Natural killer cell (primary cell): ENCODE results near the gene OXLD1. TPM values are rescaled to one million over a fixed set of nuclear protein-coding genes. Genes with fewer than 3 reads are reported as not detected.

ENCODE experiments used
- ATAC-seq, 3 donors: fragments of 150-1000 bp in 2 of 3; fragments of 200-7000 bp in 1 of 3; cut with Tn5 transposase; 1 replicate in 1 of 3; 2 replicates in 2 of 3; pipeline ENCODE4 v1.10.0; 2021; ENCODE audit warnings: mild to moderate bottlenecking in 2 of 3, moderate library complexity in 2 of 3
- DNase-seq, 2 donors: peaks; one replicate each; pipeline versions ENCODE4 v3.0.0 to v3.0.0-alpha.2; 2013 to 2021; ENCODE audit warnings: mixed read lengths in 1 of 2
- H3K27ac ChIP-seq: one replicate; pipeline ENCODE4 v1.5.1; 2013; ENCODE audit warnings: mild to moderate bottlenecking, low read length
- H3K27me3 ChIP-seq: one replicate; pipeline ENCODE4 v1.6.1; 2013; ENCODE audit warnings: low read length; ENCODE audit not compliant: control insufficient read depth, insufficient read depth
- H3K36me3 ChIP-seq: one replicate; pipeline ENCODE4 v1.6.1; 2013; ENCODE audit warnings: low read length; ENCODE audit not compliant: control insufficient read depth, insufficient read depth
- H3K4me1 ChIP-seq: one replicate; pipeline ENCODE4 v1.6.1; 2013; ENCODE audit warnings: low read length; ENCODE audit not compliant: control insufficient read depth, insufficient read depth
- H3K4me3 ChIP-seq: one replicate; pipeline ENCODE4 v1.5.1; 2013; ENCODE audit warnings: low read length
- H3K9me3 ChIP-seq: one replicate; pipeline ENCODE4 v1.6.1; 2013; ENCODE audit warnings: low read length; ENCODE audit not compliant: control insufficient read depth, insufficient read depth
- H3K27ac Mint-ChIP-seq, 2 donors: one replicate each; pipeline ENCODE4 v1.8.0; 2022; ENCODE audit warnings: mild to moderate bottlenecking in 2 of 2, mixed read lengths in 2 of 2, moderate library complexity in 1 of 2
- H3K27me3 Mint-ChIP-seq, 2 donors: one replicate each; pipeline ENCODE4 v1.8.0; 2022; ENCODE audit warnings: low read depth in 2 of 2, mixed read lengths in 2 of 2
- H3K36me3 Mint-ChIP-seq: one replicate; pipeline ENCODE4 v1.8.0; 2022; ENCODE audit warnings: mixed read lengths
- H3K4me1 Mint-ChIP-seq, 2 donors: one replicate each; pipeline ENCODE4 v1.8.0; 2022; ENCODE audit warnings: mixed read lengths in 2 of 2
- H3K4me3 Mint-ChIP-seq: one replicate; pipeline ENCODE4 v1.8.0; 2022; ENCODE audit warnings: mild to moderate bottlenecking, moderate library complexity, mixed read lengths
- H3K9me3 Mint-ChIP-seq, 2 donors: one replicate each; pipeline ENCODE4 v1.8.0; 2022; ENCODE audit warnings: mixed read lengths in 2 of 2
- WGBS: methylation state at CpG from one replicate; pipeline ENCODE4 v1.1.7; 2013; ENCODE audit warnings: missing lambda C conversion rate; ENCODE audit not compliant: insufficient coverage; 5-methylcytosine and 5-hydroxymethylcytosine counted together
- intact Hi-C: fragments of 100-400 bp; cut with micrococcal nuclease; formaldehyde crosslinking; loops from one replicate; pipeline ENCODE4 v1.14.2; 2022
- total RNA-seq, 4 donors: library from RNA; stranded (reverse); fragments of 120-200 nt in 1 of 4; gene quantifications; one replicate each; pipeline versions ENCODE4 v1.2.3 to v1.2.4, GENCODE V29; 2013 to 2022
- TF ChIP-seq, protein P1 (sequence below): fragments of 200-600 bp; IDR thresholded peaks from one replicate; pipeline ENCODE4 v1.8.0; 2022; ENCODE audit warnings: antibody characterized with exemption

The OXLD1 gene
- total RNA-seq, 3 donors from 2014 or later (not counting 1 experiment from before 2014, with no cell fraction given) = 29.9 to 35.0 (median 32.4) TPM

DNA sequence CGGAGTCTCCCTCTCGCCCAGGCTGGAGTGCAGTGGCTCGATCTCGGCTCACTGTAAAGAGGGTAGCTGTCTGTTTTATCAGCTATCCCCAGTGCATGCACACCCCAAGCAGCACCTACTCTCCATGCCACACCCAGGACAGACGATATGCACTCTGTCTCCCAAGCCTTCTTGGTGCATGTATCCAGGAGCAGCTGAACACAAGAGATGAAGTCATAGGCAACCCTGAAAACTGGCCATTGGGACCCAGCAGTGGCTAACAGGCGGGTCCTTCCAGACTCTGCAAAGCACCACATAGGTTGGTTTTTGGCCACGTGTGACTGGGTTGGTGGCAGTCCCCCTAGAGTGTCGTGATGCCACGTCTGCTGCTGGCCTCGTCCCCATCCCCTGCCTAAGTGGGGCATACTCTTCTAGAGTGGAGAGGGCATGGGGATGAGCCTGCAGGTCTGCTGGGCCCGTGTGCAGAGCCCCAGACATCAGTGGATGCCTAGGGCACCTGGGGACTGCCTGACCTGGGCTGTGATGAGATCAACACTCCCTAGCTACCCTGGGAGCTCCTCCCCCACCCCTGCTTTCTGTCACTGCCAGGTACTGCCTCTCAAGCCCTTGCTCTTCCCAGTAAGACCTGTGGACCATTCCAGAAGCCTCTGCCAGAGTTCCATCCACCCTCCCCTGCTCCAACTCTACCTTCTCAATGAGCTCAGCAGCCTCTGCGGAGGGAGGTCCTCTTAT, 19.4 kb downstream of the OXLD1 start:
- H3K27ac ChIP-seq = no peak overlapping the region
- peaks cover 0 to 6% of the 10 kb centered on the region in 2 donors for H3K27me3 Mint-ChIP-seq
- no peak for ATAC-seq
- H3K4me1 ChIP-seq = no peaks in the 10 kb centered on the region
- no peak overlapping the region for H3K4me3 Mint-ChIP-seq
- peaks cover 5 to 9% of the 10 kb centered on the region in 2 donors for H3K4me1 Mint-ChIP-seq
- H3K27ac Mint-ChIP-seq = no peak overlapping the region
- H3K4me3 ChIP-seq = no peak overlapping the region
- no peaks in the 10 kb centered on the region for H3K36me3 ChIP-seq
- peaks cover 3% of the 10 kb centered on the region for H3K27me3 ChIP-seq
- TF ChIP-seq, protein P1, sequence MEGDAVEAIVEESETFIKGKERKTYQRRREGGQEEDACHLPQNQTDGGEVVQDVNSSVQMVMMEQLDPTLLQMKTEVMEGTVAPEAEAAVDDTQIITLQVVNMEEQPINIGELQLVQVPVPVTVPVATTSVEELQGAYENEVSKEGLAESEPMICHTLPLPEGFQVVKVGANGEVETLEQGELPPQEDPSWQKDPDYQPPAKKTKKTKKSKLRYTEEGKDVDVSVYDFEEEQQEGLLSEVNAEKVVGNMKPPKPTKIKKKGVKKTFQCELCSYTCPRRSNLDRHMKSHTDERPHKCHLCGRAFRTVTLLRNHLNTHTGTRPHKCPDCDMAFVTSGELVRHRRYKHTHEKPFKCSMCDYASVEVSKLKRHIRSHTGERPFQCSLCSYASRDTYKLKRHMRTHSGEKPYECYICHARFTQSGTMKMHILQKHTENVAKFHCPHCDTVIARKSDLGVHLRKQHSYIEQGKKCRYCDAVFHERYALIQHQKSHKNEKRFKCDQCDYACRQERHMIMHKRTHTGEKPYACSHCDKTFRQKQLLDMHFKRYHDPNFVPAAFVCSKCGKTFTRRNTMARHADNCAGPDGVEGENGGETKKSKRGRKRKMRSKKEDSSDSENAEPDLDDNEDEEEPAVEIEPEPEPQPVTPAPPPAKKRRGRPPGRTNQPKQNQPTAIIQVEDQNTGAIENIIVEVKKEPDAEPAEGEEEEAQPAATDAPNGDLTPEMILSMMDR = no peak
- no peaks in the 10 kb centered on the region for H3K9me3 Mint-ChIP-seq
- intact Hi-C loops = no loop called here
- no peak for DNase-seq
- H3K36me3 Mint-ChIP-seq = no peaks in the 10 kb centered on the region
- WGBS = 75% methylated on average over 12 of the region's 12 CpGs
- peaks cover 3% of the 10 kb centered on the region for H3K9me3 ChIP-seq

DNA sequence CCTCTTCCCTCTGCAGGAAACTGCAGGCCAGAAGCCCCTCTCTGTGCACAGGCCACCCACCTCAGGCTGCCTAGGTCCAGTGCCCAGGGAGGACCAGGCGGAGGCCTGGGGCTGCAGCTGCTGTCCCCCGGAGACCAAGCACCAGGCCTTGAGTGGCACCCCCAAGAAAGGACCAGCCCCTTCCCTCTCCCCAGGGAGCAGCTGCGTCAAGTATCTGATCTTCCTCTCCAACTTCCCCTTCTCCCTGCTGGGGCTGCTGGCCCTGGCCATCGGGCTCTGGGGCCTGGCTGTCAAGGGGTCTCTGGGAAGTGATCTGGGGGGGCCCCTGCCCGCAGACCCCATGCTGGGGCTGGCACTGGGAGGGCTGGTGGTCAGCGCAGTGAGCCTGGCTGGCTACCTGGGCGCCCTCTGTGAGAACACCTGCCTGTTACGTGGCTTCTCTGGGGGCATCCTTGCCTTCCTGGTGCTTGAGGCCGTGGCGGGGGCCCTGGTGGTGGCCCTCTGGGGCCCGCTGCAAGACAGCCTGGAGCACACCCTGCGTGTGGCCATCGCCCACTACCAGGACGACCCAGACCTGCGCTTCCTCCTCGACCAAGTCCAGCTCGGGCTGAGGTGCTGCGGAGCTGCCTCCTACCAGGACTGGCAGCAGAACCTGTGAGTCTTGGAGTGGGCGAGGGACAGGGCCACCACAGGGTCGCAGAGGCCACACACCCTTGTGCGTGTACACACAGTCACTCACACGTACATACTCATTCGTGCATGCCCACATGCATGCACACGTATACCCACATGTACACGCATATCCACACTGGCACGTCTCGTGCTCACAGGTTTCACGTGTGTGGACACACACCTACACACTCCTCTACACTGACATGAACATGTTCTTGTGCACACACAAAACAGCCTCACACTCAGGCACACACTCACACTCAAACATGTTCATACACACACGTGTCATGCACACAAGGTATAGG, 21.1 kb downstream of the OXLD1 start:
- no peak overlapping the region for H3K27ac ChIP-seq
- Mint-ChIP-seq H3K27me3 (peaks cover 0 to 6% of the 10 kb centered on the region in 2 donors), H3K9me3 (no peaks in the 10 kb centered on the region), H3K4me3 (no peak overlapping the region), H3K36me3 (no peaks in the 10 kb centered on the region), H3K27ac (no peak overlapping the region), H3K4me1 (peaks cover 0 to 4% of the 10 kb centered on the region in 2 donors)
- H3K9me3 ChIP-seq = peaks cover 3% of the 10 kb centered on the region
- TF ChIP-seq, protein P1 = no peak
- no peaks in the 10 kb centered on the region for H3K4me1 ChIP-seq
- H3K4me3 ChIP-seq = no peak overlapping the region
- intact Hi-C loops = no loop called here
- H3K36me3 ChIP-seq = no peaks in the 10 kb centered on the region
- 84% methylated on average over 29 of the region's 29 CpGs for WGBS
- peaks cover 3% of the 10 kb centered on the region for H3K27me3 ChIP-seq
- DNase-seq (no peak), ATAC-seq (no peak)

DNA sequence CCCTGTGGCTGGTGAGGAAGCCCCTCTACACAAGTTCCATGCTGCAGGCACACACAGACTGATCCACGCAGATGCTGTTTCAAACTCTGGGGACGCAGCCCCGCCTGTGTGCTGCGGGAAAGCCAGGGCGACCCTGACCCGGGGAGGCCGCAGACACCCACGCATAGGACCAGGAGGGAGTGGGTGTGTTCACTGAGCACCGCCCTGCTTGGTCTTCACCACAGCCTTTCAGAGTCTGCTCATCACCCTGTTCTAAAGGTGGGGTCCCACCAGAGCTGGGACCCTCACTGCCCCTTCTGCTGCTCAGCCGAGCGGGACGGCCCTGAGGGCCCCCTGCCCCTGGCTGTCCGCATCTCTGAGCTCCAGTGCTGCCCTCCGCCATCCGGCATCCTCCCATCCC, 21.9 kb downstream of the OXLD1 start:
- no peak overlapping the region for H3K27ac ChIP-seq
- no peak for DNase-seq
- WGBS = 95% methylated on average over 15 of the region's 15 CpGs
- H3K9me3 Mint-ChIP-seq = no peaks in the 10 kb centered on the region
- H3K4me3 ChIP-seq = no peak overlapping the region
- no peak for ATAC-seq
- intact Hi-C loops = no loop called here
- peaks cover 3% of the 10 kb centered on the region for H3K9me3 ChIP-seq
- H3K4me1 ChIP-seq = no peaks in the 10 kb centered on the region
- H3K27ac Mint-ChIP-seq = no peak overlapping the region
- peaks cover 0 to 4% of the 10 kb centered on the region in 2 donors for H3K4me1 Mint-ChIP-seq
- no peaks in the 10 kb centered on the region for H3K36me3 ChIP-seq
- H3K4me3 Mint-ChIP-seq = no peak overlapping the region
- TF ChIP-seq, protein P1 = no peak
- peaks cover 0 to 6% of the 10 kb centered on the region in 2 donors for H3K27me3 Mint-ChIP-seq
- peaks cover 3% of the 10 kb centered on the region for H3K27me3 ChIP-seq
- no peaks in the 10 kb centered on the region for H3K36me3 Mint-ChIP-seq
